Measurements from ENCODE around the gene RUNX1. TPM values are rescaled to one million over a fixed set of nuclear protein-coding genes. Genes with fewer than 3 reads are reported as not detected.

The RUNX1 gene
- total and polyA plus RNA-seq, 2 of the 13 experiments (the other 11 are each of a cell fraction or from before 2014, with no cell fraction given), result 5.4 to 6.4 TPM

DNA sequence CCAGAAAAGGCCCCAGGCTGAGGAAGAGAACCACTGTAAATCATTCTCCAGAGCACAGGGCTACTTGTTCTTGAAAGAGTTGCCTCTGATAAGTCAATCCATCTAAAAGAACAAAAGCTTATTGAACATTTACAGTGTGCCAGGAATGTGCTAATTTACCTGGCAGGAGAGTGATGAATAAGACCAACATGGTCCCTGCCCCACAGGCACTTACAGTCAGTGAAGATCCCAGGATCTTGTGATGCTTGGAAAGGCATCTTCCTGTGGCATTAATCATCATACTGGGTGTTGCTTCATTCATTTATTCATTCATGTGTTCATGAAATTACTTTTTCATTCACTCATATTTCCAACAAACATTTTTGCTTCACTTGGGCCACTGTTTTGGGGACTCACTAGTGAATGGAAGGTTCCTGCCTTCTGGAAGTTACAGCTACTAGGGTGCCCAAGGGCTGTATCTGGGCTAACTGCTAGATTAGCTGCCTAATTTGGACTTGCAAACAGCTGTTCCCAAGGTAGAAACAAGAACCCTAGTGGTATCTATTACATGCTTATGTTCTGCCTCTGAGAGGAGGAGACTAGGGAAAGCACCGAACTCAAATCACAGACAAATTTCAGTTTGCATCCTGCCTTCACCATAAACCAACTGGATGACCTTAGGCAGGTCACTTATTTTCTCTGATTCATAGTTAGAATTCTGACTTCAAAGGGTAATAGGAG, 246.8 kb downstream of the RUNX1 start (continued):
- no peak for TF ChIP-seq SRF (IDR thresholded peaks at IDR 0.05; ENCODE audit: low read depth, low read length)
- TF ChIP-seq ZNF292 (CRISPR knock-in tag; IDR thresholded peaks at IDR 0.05; ENCODE audit: borderline replicate concordance, low read depth), result no peak
- TF ChIP-seq THAP11 (CRISPR knock-in tag; IDR thresholded peaks at IDR 0.05), result no peak

DNA sequence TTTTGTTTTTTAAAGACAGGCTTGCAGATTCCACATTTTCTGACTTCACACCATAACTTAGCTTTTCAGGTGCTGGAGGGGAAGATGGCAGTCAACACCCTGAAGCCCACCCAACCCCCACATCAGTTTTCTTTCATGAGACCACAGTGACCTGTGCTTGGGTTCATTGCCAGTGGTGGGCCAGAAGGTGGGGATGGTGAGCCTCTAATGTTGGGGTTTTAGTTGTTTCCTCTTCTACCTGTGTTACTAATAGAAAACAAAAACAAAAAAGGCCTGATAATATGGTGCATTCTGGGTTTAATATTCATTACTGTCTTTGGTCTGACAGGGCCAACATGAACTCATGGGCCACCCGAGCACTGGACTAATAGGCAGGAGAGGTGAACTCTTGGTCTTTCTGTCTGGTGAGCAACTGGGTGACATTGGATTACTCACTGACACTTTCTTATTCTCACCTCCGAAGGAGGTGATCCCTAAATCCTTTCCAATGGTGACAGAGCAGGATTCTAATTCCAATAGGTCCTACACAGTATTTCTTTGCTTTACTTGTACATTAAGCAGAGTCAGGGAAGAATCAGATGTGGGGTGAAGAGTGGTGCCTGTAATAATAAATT, 247.5 kb downstream of the RUNX1 start:
- intact Hi-C loops (cut with micrococcal nuclease; ENCODE audit: unreplicated experiment) (loop anchor here (5.0 kb wide), 4 partner anchors 36 to 601 kb away; no protein-coding TSS in a partner anchor), in situ Hi-C loops (cut with HindIII; ENCODE audit: extremely low pct_ligation_motif_present, low pct_unique_long_range_greater_than_20kb) (loop anchor here (5.0 kb wide), 1 partner anchor 86 kb away; no protein-coding TSS in a partner anchor)
- peaks cover 3 to 37% of the 10 kb centered on the region in 2 experiments; a peak in 3 of 5 replicates for H3K36me3 ChIP-seq (replicated peaks in 1 of 2; ENCODE audit: control insufficient read depth in 1 of 2, insufficient read depth in 2 of 2, low read length in 2 of 2)
- H3K4me3 ChIP-seq (replicated peaks in 1 of 3; ENCODE audit: insufficient read depth in 1 of 3, low read depth in 2 of 3, low read length in 3 of 3), result no peak overlapping the region
- peaks cover 58% of the 10 kb centered on the region for H3K4me1 ChIP-seq (ENCODE audit: insufficient read depth, low read length)
- no peaks in the 10 kb centered on the region for H3K79me2 ChIP-seq (ENCODE audit: insufficient read depth, low read length)
- WGBS (ENCODE audit: low lambda C conversion rate), result 52% methylated on average over 2 of the region's 2 CpGs
- POLR2A ChIA-PET, result interaction anchor here (1.4 to 5.1 kb wide), 6 partner anchors 11 to 86 kb away, joined by 4 to 36 read pairs (median 12); no protein-coding TSS in a partner anchor
- BruUV-seq (replicated peaks), result no TSS peak
- H3K9me3 ChIP-seq (ENCODE audit: low read length), result peaks cover 5% of the 10 kb centered on the region
- DNase-seq (ENCODE audit: low spot score), result no peak
- CTCF ChIA-PET (ENCODE audit: low intra/inter-chr PET ratio, low total read pairs), result no interaction called here
- FAIRE-seq, result no peak
- no peak overlapping the region for H3K4me2 ChIP-seq (ENCODE audit: low read depth, low read length)
- no peak overlapping the region for H3K9ac ChIP-seq (ENCODE audit: insufficient read depth, low read depth, low read length)
- H3K27me3 ChIP-seq (ENCODE audit: control insufficient read depth in 1 of 2, insufficient read depth in 2 of 2, low read length in 2 of 2), result no peaks in the 10 kb centered on the region
- peak; percentile 71 for ATAC-seq
- no peak overlapping the region for H2AFZ ChIP-seq (ENCODE audit: low read length)
- peak overlapping the region; percentile 41 for H3K27ac ChIP-seq (ENCODE audit: extremely low read length, insufficient read depth, low read length)
- H4K20me1 ChIP-seq (ENCODE audit: insufficient read depth, low read length), result no peaks in the 10 kb centered on the region
- TF ChIP-seq, protein P1, sequence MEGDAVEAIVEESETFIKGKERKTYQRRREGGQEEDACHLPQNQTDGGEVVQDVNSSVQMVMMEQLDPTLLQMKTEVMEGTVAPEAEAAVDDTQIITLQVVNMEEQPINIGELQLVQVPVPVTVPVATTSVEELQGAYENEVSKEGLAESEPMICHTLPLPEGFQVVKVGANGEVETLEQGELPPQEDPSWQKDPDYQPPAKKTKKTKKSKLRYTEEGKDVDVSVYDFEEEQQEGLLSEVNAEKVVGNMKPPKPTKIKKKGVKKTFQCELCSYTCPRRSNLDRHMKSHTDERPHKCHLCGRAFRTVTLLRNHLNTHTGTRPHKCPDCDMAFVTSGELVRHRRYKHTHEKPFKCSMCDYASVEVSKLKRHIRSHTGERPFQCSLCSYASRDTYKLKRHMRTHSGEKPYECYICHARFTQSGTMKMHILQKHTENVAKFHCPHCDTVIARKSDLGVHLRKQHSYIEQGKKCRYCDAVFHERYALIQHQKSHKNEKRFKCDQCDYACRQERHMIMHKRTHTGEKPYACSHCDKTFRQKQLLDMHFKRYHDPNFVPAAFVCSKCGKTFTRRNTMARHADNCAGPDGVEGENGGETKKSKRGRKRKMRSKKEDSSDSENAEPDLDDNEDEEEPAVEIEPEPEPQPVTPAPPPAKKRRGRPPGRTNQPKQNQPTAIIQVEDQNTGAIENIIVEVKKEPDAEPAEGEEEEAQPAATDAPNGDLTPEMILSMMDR (CRISPR knock-in tag; IDR thresholded peaks at IDR 0.05), result peak; percentile 71
- TF ChIP-seq, protein P2, sequence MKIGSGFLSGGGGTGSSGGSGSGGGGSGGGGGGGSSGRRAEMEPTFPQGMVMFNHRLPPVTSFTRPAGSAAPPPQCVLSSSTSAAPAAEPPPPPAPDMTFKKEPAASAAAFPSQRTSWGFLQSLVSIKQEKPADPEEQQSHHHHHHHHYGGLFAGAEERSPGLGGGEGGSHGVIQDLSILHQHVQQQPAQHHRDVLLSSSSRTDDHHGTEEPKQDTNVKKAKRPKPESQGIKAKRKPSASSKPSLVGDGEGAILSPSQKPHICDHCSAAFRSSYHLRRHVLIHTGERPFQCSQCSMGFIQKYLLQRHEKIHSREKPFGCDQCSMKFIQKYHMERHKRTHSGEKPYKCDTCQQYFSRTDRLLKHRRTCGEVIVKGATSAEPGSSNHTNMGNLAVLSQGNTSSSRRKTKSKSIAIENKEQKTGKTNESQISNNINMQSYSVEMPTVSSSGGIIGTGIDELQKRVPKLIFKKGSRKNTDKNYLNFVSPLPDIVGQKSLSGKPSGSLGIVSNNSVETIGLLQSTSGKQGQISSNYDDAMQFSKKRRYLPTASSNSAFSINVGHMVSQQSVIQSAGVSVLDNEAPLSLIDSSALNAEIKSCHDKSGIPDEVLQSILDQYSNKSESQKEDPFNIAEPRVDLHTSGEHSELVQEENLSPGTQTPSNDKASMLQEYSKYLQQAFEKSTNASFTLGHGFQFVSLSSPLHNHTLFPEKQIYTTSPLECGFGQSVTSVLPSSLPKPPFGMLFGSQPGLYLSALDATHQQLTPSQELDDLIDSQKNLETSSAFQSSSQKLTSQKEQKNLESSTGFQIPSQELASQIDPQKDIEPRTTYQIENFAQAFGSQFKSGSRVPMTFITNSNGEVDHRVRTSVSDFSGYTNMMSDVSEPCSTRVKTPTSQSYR (CRISPR knock-in tag; IDR thresholded peaks at IDR 0.05; ENCODE audit: borderline replicate concordance), result peak; percentile 44; the same call in 1 of the 2 replicates
- TF ChIP-seq, protein P3, sequence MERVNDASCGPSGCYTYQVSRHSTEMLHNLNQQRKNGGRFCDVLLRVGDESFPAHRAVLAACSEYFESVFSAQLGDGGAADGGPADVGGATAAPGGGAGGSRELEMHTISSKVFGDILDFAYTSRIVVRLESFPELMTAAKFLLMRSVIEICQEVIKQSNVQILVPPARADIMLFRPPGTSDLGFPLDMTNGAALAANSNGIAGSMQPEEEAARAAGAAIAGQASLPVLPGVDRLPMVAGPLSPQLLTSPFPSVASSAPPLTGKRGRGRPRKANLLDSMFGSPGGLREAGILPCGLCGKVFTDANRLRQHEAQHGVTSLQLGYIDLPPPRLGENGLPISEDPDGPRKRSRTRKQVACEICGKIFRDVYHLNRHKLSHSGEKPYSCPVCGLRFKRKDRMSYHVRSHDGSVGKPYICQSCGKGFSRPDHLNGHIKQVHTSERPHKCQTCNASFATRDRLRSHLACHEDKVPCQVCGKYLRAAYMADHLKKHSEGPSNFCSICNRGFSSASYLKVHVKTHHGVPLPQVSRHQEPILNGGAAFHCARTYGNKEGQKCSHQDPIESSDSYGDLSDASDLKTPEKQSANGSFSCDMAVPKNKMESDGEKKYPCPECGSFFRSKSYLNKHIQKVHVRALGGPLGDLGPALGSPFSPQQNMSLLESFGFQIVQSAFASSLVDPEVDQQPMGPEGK (CRISPR knock-in tag; IDR thresholded peaks at IDR 0.05), result no peak
- 0 out of 2 replicates have a peak, but pooled peaks have one; percentile 21 for TF ChIP-seq SP5 (CRISPR knock-in tag; IDR thresholded peaks at IDR 0.05; ENCODE audit: borderline replicate concordance, low read depth)
- TF ChIP-seq SMC3 (IDR thresholded peaks at IDR 0.05; ENCODE audit: low read length), result peak; percentile 58
- peak; percentile 32; the same call in 1 of the 2 replicates for TF ChIP-seq GATAD2A (CRISPR knock-in tag; IDR thresholded peaks at IDR 0.05)

Measured in HepG2 (cell line).